GM10847 (cell line): ENCODE data around the gene PID1.

Source experiments
- POLR2A ChIP-seq: IDR thresholded peaks from 2 replicates; pipeline ENCODE4 v1.6.1; 2011; ENCODE audit not compliant: insufficient read length; ENCODE audit errors: extremely low read depth

The PID1 gene

GRCh38 chr2:229239021-229239420 lies 32.1 kb downstream of the PID1 start:
- no peak for TF ChIP-seq POLR2A

GRCh38 chr2:229237270-229237669 lies 33.8 kb downstream of the PID1 start:
- no peak for TF ChIP-seq POLR2A

- TF ChIP-seq POLR2A, result no peak
Measured at GRCh38 chr2:229235131-229235914, 35.8 kb downstream of the PID1 start.

GRCh38 chr2:229231885-229232284 lies 39.2 kb downstream of the PID1 start:
- TF ChIP-seq POLR2A, result no peak

- TF ChIP-seq POLR2A, result no peak
Measured at GRCh38 chr2:229231328-229231868, 39.7 kb downstream of the PID1 start.

GRCh38 chr2:229230911-229231310 lies 40.2 kb downstream of the PID1 start:
- TF ChIP-seq POLR2A, result no peak

GRCh38 chr2:229230256-229230655 lies 40.8 kb downstream of the PID1 start:
- TF ChIP-seq POLR2A, result no peak

- TF ChIP-seq POLR2A, result no peak
Measured at GRCh38 chr2:229226382-229226781, 44.7 kb downstream of the PID1 start.

- no peak for TF ChIP-seq POLR2A
Measured at GRCh38 chr2:229223107-229223506, 48.0 kb downstream of the PID1 start.

GRCh38 chr2:229221641-229222040 lies 49.4 kb downstream of the PID1 start:
- no peak for TF ChIP-seq POLR2A

GRCh38 chr2:229220254-229220653 lies 50.8 kb downstream of the PID1 start:
- TF ChIP-seq POLR2A, result no peak

GRCh38 chr2:229218329-229218921 lies 52.7 kb downstream of the PID1 start:
- TF ChIP-seq POLR2A, result no peak

- no peak for TF ChIP-seq POLR2A
Measured at GRCh38 chr2:229212241-229212640, 58.8 kb downstream of the PID1 start.

- TF ChIP-seq POLR2A, result no peak
Measured at GRCh38 chr2:229210641-229211040, 60.4 kb downstream of the PID1 start.

- no peak for TF ChIP-seq POLR2A
Measured at GRCh38 chr2:229206548-229206947, 64.5 kb downstream of the PID1 start.

- TF ChIP-seq POLR2A, result no peak
Measured at GRCh38 chr2:229205704-229206103, 65.4 kb downstream of the PID1 start.
